ENCODE measurements around the gene EARS2. TPM values are rescaled to one million over a fixed set of nuclear protein-coding genes. Genes with fewer than 3 reads are reported as not detected.

Gene EARS2
- total and polyA plus RNA-seq, 2 donors (not counting 1 experiment from before 2014, with no cell fraction given): 27.3 to 40.3 TPM

DNA sequence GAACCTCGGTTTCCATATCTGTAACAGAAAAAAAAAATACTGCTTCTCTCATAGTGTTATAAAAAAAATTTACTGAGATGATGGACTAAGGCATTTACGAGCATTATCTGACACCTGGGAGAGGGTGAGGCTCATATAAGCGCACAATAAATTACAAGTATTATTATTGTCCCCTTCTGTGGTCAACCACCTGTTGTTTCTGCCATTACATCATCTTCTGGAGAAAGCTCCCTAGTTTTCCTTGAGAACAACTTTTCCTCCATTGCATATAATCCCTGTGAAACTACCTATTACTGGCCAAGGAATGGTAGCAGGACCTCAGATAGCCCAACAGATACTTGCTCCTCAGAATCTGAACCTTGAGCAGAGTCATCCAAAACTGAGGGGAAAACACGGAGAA lies 35.2 kb downstream of the EARS2 start:
- no peaks in the 10 kb centered on the region for H3K4me1 ChIP-seq (ENCODE audit: control insufficient read depth, extremely low read depth, insufficient read depth, low read length)
- H3K36me3 ChIP-seq (ENCODE audit: control insufficient read depth, insufficient read depth, low read length): peaks cover 12% of the 10 kb centered on the region
- no peaks in the 10 kb centered on the region for H3K9me3 ChIP-seq (ENCODE audit: control insufficient read depth, insufficient read depth, low read depth, low read length)
- TF ChIP-seq EZH2 (IDR thresholded peaks at IDR 0.05; ENCODE audit: low read length, missing control alignments): no peak
- TF ChIP-seq, protein P1, sequence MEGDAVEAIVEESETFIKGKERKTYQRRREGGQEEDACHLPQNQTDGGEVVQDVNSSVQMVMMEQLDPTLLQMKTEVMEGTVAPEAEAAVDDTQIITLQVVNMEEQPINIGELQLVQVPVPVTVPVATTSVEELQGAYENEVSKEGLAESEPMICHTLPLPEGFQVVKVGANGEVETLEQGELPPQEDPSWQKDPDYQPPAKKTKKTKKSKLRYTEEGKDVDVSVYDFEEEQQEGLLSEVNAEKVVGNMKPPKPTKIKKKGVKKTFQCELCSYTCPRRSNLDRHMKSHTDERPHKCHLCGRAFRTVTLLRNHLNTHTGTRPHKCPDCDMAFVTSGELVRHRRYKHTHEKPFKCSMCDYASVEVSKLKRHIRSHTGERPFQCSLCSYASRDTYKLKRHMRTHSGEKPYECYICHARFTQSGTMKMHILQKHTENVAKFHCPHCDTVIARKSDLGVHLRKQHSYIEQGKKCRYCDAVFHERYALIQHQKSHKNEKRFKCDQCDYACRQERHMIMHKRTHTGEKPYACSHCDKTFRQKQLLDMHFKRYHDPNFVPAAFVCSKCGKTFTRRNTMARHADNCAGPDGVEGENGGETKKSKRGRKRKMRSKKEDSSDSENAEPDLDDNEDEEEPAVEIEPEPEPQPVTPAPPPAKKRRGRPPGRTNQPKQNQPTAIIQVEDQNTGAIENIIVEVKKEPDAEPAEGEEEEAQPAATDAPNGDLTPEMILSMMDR (conservative IDR thresholded peaks at IDR 0.05 in 1 of 2, IDR thresholded peaks at IDR 0.05 in 1 of 2; ENCODE audit: low read depth in 1 of 2, low read length in 2 of 2): no peak
- H4K20me1 ChIP-seq (ENCODE audit: control insufficient read depth, extremely low read depth, insufficient read depth, low read length): no peaks in the 10 kb centered on the region
- no peak overlapping the region for H3K4me3 ChIP-seq (replicated peaks in 1 of 4; ENCODE audit: control extremely low read depth in 1 of 4, insufficient read depth in 1 of 4, low read depth in 3 of 4, low read length in 4 of 4)
- no peaks in the 10 kb centered on the region for H3K27me3 ChIP-seq (ENCODE audit: control insufficient read depth, insufficient read depth, low read length)
- DNase-seq (ENCODE audit: low read depth in 2 of 2): no peak
- H3K4me2 ChIP-seq (ENCODE audit: extremely low read depth, insufficient read depth, low read length): no peak overlapping the region
- H3K79me2 ChIP-seq (ENCODE audit: control insufficient read depth, insufficient read depth, low read length): no peaks in the 10 kb centered on the region
- H3K27ac ChIP-seq (ENCODE audit: insufficient read depth, low read length): no peak overlapping the region
- no peak overlapping the region for H3K9ac ChIP-seq (ENCODE audit: insufficient read depth, low read length)
- no peak overlapping the region for H2AFZ ChIP-seq (ENCODE audit: low read length)

DNA sequence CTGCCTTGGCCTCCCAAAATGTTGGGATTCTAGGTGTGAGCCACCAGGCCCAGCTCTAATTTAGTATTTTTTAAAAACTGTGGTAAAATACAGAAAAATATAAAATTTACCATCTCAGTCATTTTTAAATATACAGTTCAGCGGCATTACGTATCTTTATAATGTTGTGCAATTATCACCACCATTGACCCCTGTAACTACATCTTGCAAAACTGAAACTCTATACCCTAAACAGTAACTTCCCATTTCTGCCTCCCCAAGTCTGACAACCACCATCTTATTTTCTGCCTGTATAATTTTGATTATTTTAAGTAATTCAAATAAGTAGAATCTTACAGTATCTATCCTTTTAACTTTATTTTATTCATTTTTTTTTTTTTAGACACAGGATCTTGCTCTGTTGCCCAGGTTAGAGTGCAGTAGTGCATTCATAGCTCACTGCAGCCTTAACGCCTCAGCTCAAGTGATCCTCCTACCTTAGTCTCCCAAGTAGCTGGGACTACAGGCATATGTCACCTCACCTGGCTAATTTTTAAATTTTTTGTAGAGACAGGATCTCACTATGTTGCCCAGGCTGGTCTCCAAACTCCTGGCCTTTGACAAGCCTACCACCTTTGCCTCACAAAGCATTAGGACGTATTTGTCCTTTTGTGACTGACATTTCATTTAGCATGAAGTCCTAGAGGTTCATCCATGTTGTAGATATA lies 36.0 kb downstream of the EARS2 start:
- Histone ChIP-seq H3K4me2 (ENCODE audit: extremely low read depth, insufficient read depth, low read length) (no peak overlapping the region), H3K36me3 (ENCODE audit: control insufficient read depth, insufficient read depth, low read length) (peaks cover 12% of the 10 kb centered on the region), H3K9ac (ENCODE audit: insufficient read depth, low read length) (no peak overlapping the region), H4K20me1 (ENCODE audit: control insufficient read depth, extremely low read depth, insufficient read depth, low read length) (no peaks in the 10 kb centered on the region), H2AFZ (ENCODE audit: low read length) (no peak overlapping the region), H3K9me3 (ENCODE audit: control insufficient read depth, insufficient read depth, low read depth, low read length) (no peaks in the 10 kb centered on the region), H3K27ac (ENCODE audit: insufficient read depth, low read length) (no peak overlapping the region), H3K4me1 (ENCODE audit: control insufficient read depth, extremely low read depth, insufficient read depth, low read length) (no peaks in the 10 kb centered on the region), H3K27me3 (ENCODE audit: control insufficient read depth, insufficient read depth, low read length) (no peaks in the 10 kb centered on the region), H3K79me2 (ENCODE audit: control insufficient read depth, insufficient read depth, low read length) (no peaks in the 10 kb centered on the region), H3K4me3 (replicated peaks in 1 of 4; ENCODE audit: control extremely low read depth in 1 of 4, insufficient read depth in 1 of 4, low read depth in 3 of 4, low read length in 4 of 4) (no peak overlapping the region)
- TF ChIP-seq EZH2 (IDR thresholded peaks at IDR 0.05; ENCODE audit: low read length, missing control alignments): no peak
- TF ChIP-seq, protein P1 (conservative IDR thresholded peaks at IDR 0.05 in 1 of 2, IDR thresholded peaks at IDR 0.05 in 1 of 2; ENCODE audit: low read depth in 1 of 2, low read length in 2 of 2): no peak
- DNase-seq (ENCODE audit: low read depth in 2 of 2): no peak

DNA sequence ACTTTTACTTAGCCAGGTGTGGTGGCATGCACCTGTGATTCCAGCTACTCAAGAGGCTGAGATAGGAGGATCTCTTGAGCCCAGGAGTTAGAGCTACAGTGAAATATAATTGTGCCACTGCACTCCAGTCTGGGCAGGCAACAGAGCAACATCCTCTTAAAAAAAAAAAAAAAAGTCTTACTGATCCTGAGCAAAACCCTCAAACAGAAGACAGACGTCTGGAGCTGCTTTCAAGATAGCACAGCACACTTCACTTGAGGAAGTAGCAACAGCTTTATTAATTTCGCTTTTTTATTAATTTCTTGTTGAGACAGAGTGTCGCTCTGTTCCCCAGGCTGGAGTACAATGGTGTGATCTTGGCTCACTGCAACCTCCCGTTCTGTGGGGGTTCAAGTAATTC lies 36.6 kb downstream of the EARS2 start:
- H2AFZ ChIP-seq (ENCODE audit: low read length): no peak overlapping the region
- H3K9ac ChIP-seq (ENCODE audit: insufficient read depth, low read length): no peak overlapping the region
- peaks cover 12% of the 10 kb centered on the region for H3K36me3 ChIP-seq (ENCODE audit: control insufficient read depth, insufficient read depth, low read length)
- no peak overlapping the region for H3K4me3 ChIP-seq (replicated peaks in 1 of 4; ENCODE audit: control extremely low read depth in 1 of 4, insufficient read depth in 1 of 4, low read depth in 3 of 4, low read length in 4 of 4)
- no peaks in the 10 kb centered on the region for H4K20me1 ChIP-seq (ENCODE audit: control insufficient read depth, extremely low read depth, insufficient read depth, low read length)
- TF ChIP-seq EZH2 (IDR thresholded peaks at IDR 0.05; ENCODE audit: low read length, missing control alignments): no peak
- TF ChIP-seq, protein P1 (conservative IDR thresholded peaks at IDR 0.05 in 1 of 2, IDR thresholded peaks at IDR 0.05 in 1 of 2; ENCODE audit: low read depth in 1 of 2, low read length in 2 of 2): no peak
- H3K4me2 ChIP-seq (ENCODE audit: extremely low read depth, insufficient read depth, low read length): no peak overlapping the region
- H3K27ac ChIP-seq (ENCODE audit: insufficient read depth, low read length): no peak overlapping the region
- no peak for DNase-seq (ENCODE audit: low read depth in 2 of 2)
- no peaks in the 10 kb centered on the region for H3K9me3 ChIP-seq (ENCODE audit: control insufficient read depth, insufficient read depth, low read depth, low read length)
- H3K4me1 ChIP-seq (ENCODE audit: control insufficient read depth, extremely low read depth, insufficient read depth, low read length): no peaks in the 10 kb centered on the region
- no peaks in the 10 kb centered on the region for H3K79me2 ChIP-seq (ENCODE audit: control insufficient read depth, insufficient read depth, low read length)
- H3K27me3 ChIP-seq (ENCODE audit: control insufficient read depth, insufficient read depth, low read length): no peaks in the 10 kb centered on the region

Data from fibroblast of lung (primary cell).